HG02970 (cell line): ENCODE results near the gene DNMT3A.

Experiments
- ATAC-seq: cut with Tn5 transposase; IDR thresholded peaks from one replicate; pipeline ENCODE4 v1.9.1; 2021; ENCODE audit warnings: mild to moderate bottlenecking, moderate library complexity, moderate number of reproducible peaks; ENCODE audit not compliant: unreplicated experiment, low FRiP score

The DNMT3A gene

GRCh38 chr2:25347846-25348245 lies 6.1 kb upstream of the DNMT3A start:
- no peak for ATAC-seq

DNA sequence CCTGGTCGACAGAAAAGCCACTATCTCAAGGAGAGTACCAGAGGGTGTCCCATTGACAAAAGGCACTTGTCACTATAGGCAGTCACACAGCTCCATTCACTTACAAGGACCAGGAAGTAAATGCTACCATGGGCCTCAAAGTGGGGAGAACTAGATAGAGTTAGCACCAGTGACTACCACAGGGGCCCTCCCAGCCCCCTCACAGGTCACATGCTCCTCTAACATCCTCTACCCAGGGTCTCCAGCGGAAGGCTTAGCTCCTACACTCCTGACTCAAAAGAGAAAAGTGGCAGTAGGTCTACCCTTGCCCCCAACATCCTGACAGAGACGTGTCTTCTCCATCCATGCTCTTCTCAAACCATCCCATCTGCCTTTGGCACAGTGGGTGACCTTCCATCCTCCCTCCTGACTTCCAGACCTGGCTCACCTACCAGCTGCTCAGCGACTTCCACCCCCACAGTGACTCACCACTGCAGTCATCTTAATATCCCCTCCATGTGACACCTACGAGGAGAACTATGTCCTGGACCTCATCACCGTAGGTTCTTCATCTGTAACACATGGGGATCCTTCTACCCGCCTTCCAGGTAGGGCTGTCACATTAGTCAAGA lies 5.6 kb upstream of the DNMT3A start:
- ATAC-seq, result no peak

- ATAC-seq, result no peak
These were observed 1.6 kb upstream of the DNMT3A start for GRCh38 chr2:25343187-25343825.

DNA sequence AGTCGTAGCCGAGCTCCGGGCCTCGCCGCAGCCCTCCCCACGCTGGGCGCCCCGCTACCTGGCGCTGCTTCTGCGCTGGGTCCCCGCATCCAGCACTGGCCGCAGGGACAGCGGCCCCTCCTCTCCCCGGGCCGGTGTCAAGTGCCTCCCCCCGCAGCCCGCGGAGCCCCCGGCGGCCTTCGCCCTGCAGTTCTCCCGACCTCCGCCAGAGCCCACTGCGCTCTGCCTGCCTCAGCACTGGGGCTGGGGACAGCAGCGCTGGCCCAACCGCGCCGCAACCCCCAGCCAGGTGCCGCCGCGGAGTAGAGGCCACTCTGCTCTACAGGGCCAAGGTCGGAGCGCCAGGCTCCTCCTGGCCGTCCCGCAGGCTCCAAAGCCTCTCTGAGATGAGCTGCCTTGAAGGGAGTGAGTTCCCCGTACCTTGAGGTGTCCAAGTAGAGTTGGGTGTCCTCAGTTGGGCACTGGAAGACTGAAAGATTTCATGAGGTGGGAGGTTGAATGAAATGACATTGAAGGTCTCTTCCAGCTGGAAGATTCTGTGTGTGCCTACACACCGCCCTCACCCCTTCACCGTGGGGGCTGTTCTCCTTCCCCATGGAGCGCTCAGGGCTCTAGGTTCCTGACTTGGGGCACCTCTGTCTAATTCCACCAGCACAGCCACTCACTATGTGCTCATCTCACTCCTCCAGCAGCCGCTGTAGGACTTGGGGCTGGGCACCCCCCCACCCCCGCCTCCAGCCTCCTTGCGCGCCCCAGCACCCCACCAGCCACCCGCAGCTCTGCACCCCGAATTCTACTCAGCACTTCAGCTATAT lies 854 bp upstream of the DNMT3A start:
- peak; percentile 73 for ATAC-seq

DNA sequence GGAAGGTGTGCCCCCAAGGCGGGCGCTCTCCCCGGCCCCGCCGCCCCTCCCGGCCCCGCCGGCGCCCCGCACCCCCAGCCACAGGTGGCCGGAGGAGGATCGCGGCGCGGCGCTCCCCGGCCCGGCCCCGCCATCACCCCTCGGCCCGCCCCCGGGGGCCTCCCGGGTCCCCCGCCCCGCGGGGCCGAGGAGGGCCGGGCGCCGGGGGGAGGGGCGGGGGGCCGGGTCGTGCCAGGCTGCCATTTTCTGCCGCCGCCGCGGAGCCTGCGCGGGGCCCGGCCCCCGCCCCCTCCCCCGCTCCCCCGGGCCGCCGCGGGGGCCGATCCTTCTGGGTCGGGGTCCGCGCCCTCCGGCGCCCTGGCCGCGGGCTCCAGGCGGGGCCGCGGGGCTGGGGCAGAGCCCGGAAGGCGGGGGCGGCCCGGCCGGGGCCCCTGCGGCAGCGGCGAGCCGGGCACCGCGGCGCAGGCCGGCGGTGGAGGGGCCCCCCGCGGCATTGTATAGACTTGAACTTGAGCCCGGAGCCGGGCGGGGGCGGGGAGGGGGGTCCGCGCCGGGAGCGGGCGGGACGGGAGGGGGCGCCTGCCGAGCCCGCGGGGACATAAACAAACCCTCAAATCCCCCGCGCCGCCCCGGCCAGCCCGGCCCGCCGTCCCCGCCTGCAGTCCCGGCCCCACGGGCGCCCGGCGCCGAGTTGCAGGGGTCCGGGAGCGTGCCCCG lies 556 bp downstream of the DNMT3A start:
- ATAC-seq, result peak; percentile 32

GRCh38 chr2:25340181-25340921 lies 1.4 kb downstream of the DNMT3A start:
- no peak for ATAC-seq

GRCh38 chr2:25339791-25340180 lies 1.9 kb downstream of the DNMT3A start:
- ATAC-seq, result no peak

DNA sequence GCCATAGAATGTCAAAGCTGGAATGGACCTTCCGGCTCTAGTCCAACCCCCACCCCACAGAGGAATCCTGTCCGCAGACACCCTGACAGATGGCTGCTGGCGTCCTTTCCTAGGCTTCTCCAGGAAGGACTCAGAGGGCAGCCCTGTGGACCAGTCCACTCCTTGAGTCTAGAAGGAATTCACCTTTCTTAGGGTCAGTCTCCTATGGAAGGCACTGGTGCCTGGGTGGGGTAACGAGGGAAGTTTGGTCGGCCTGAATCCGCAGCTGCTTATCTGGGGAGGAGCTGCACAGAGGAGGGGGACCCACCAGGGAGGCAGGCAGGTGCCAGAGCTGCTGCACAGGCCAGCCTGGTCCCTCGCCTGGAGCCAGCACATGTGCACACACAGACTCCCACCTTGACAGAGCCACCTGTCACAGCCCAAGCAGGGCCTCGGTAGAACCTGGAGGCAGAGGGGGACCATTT lies 2.5 kb downstream of the DNMT3A start:
- ATAC-seq, result no peak

DNA sequence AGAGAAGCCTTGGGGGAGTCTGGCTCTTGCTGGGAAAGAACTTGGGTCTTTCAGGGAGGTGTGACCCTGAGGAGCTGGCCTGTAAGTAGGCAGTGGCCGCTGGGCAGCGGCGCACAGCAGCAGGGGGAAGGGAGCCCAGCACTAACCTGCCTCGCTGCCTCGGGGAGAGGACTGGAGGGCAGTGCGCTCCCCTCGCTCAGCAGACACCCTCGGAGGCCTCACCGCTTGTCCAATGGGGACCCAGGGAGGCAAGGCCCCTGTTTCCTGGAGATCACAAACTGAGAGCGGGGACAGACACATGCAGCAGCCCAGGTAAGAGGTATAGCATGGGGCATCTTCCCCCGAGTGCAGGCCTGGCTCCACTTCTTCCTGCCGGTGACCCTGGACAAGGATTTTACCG lies 3.3 kb downstream of the DNMT3A start:
- ATAC-seq, result no peak

- ATAC-seq, result no peak
These were observed 3.8 kb downstream of the DNMT3A start for GRCh38 chr2:25337891-25338290.

DNA sequence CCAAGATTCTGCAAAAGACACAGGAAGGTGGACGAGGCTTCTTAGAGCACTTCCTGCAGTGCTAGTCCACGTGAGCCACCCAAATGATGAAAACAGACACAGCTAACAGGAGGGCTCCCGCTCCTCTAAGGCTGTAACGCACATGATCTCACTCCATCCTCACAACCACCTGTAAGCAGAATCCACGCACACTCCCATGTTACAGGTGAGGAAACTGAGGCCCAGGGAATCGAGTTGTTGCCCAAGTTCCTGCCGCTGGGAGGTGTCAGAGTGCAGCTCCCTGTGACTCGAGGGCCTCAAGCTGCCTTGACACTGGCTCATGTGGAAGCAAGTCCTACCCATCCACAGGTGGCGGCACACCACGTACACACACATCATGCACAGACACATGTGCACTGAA lies 4.4 kb downstream of the DNMT3A start:
- no peak for ATAC-seq

DNA sequence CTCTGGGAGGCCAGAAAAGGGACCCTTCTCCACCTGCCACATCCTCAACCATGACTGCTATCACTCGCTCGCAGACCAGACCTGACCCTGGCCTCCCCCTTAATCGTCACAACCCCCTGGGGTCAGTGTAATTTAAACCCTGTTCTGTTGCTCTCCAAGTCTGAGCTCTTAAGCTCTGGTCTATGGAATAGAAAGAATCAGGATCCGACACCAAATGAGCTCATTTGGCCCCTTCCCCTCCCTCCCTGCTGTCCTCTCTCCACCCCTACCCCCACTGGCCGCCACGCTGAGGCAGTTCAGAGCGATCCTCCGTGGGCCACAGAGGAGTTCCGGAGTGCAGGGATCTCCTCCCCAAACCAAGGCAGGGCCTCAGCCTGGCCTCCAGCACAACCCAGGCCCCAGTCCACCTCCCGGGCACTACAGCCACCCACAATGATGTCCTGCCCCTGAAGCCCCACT lies 5.3 kb downstream of the DNMT3A start:
- ATAC-seq, result no peak

- no peak for ATAC-seq
These were observed 5.8 kb downstream of the DNMT3A start for GRCh38 chr2:25335971-25336370.

GRCh38 chr2:25335204-25335603 lies 6.5 kb downstream of the DNMT3A start:
- no peak for ATAC-seq

DNA sequence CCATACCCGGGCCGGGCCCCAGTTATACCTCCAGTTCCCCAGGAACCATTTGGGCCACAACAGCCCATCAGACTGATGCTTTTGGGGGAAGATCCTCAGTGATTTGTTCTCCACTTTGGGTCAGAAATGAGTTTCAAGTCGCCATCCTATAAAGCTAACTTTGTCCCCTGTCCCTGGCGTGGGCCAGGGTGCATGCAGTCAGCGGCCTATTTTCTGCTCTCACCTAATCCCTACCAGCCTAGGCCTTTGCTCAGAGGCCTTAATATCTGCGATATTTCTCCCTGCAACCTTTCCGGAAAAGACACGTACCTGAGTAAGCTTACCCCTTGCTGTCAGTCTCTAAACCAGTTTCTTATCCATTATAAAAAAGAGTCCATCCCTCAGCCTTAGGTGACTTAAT lies 7.2 kb downstream of the DNMT3A start:
- no peak for ATAC-seq

GRCh38 chr2:25333981-25334380 lies 7.7 kb downstream of the DNMT3A start:
- no peak for ATAC-seq

DNA sequence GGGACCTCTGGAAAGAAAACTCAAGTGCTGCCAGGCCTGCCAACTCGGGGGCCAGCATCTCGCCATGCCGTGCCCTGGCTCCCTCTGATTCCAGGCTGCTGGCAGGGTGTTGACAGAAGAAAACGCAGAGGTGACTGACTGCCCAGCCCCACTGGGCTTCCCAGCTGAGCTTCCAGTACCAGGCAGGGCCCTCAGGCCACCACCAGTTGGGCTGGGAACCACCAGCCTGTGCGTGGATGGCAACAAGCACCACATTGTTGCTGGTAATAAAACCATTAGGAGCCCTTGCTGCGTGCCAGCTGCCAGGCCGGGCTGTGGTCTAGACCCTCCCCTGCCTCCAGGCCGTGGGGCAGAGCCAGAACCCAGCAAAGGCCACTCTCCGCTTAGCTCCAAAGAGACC lies 9.2 kb downstream of the DNMT3A start:
- no peak for ATAC-seq

- ATAC-seq, result no peak
These were observed 9.9 kb downstream of the DNMT3A start for GRCh38 chr2:25331686-25332365.

GRCh38 chr2:25330937-25331336 lies 10.8 kb downstream of the DNMT3A start:
- no peak for ATAC-seq

DNA sequence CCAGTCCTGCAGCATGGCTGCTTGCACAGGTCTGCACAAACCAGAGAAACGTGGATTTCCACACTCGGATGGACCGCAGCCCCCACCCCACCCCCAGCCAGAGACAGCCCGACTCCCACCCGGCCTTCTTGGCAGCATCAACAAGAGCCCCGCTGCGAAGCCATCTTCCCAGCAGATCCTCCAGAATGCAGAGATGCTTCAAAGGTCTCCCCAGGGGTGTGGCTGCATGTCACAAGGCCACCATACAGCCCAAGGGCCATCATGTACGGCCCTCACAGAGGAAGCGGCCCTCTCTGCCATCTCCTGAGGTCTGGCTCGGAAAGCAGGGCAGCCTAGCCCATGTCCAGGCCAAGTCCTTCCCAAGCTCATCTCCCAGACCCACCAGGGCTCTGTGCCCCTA lies 11.5 kb downstream of the DNMT3A start:
- ATAC-seq, result no peak
